ENCODE results near the gene STX11. TPM values are rescaled to one million over a fixed set of nuclear protein-coding genes. Genes with fewer than 3 reads are reported as not detected.

STX11 gene
- total and polyA plus RNA-seq, 10 of the 15 experiments (the other 5 are each of a cell fraction or from before 2014, with no cell fraction given), result 0.66 to 38.1 (median 19.8) TPM

DNA sequence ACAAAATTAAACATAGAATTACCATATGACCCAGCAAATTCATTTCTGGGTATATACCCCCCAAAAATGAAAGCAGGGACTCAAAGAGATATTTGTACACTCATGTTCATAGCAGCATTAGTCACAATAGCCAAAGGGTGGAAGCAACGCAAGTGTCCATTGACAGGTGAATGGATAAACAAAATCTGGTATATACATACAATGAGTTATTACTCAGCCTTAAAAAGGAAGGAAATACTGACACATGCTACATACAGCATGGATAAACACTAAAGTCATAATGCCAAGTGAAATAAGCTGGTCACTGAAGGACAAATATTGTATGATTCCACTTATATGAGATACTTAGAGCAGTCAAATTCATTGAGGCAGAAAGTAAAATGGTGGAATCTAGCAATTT is 5.3 kb upstream of the STX11 start:
- in situ Hi-C loops (cut with MboI), result no loop called here
- RAD21 ChIA-PET (ENCODE audit: unreplicated experiment), result interaction anchor here (2.2 to 2.3 kb wide), 2 partner anchors 21 to 40 kb away, joined by 6 to 8 read pairs; no protein-coding TSS in a partner anchor
- Histone ChIP-seq H3K9ac (ENCODE audit: control insufficient read depth, insufficient read depth, low read length) (no peak overlapping the region), H3K4me1 (ENCODE audit: control insufficient read depth, insufficient read depth, low read length) (peaks cover 14% of the 10 kb centered on the region), H2AFZ (ENCODE audit: control insufficient read depth, low read depth, low read length) (no peak overlapping the region), H4K20me1 (ENCODE audit: control insufficient read depth, insufficient read depth) (no peaks in the 10 kb centered on the region), H3K9me3 (replicated peaks; ENCODE audit: control insufficient read depth, insufficient read depth, low read length) (no peaks in the 10 kb centered on the region), H3K79me2 (ENCODE audit: control insufficient read depth, insufficient read depth, low read length) (no peaks in the 10 kb centered on the region), H3K27me3 (replicated peaks in 1 of 2; ENCODE audit: control insufficient read depth in 2 of 2, insufficient read depth in 2 of 2, low read length in 1 of 2) (no peaks in the 10 kb centered on the region), H3K4me3 (no peak overlapping the region), H3K27ac (ENCODE audit: control insufficient read depth, insufficient read depth) (no peak overlapping the region), H3K36me3 (ENCODE audit: control insufficient read depth in 2 of 2, insufficient read depth in 2 of 2, low read length in 1 of 2) (no peaks in the 10 kb centered on the region), H3K4me2 (ENCODE audit: control insufficient read depth, insufficient read depth) (no peak overlapping the region)
- 92% methylated on average over 1 of the region's 1 CpG for WGBS (ENCODE audit: insufficient coverage, insufficient replicate concordance, low lambda C conversion rate, missing lambda C conversion rate)
- no peak for FAIRE-seq
- TF ChIP-seq SMC3 (IDR thresholded peaks at IDR 0.05; ENCODE audit: borderline replicate concordance, low read length) (no peak), ZBED1 (IDR thresholded peaks at IDR 0.05; ENCODE audit: borderline replicate concordance) (no peak), EGR1 (IDR thresholded peaks at IDR 0.05; ENCODE audit: borderline replicate concordance in 1 of 2, low read depth in 2 of 2, low read length in 2 of 2) (no peak), SUPT20H (IDR thresholded peaks at IDR 0.05; ENCODE audit: borderline replicate concordance, control insufficient read depth, low read depth, low read length) (no peak), POLR2A (IDR thresholded peaks at IDR 0.05; ENCODE audit: low read depth, low read length) (no peak)
- TF ChIP-seq, protein P1, sequence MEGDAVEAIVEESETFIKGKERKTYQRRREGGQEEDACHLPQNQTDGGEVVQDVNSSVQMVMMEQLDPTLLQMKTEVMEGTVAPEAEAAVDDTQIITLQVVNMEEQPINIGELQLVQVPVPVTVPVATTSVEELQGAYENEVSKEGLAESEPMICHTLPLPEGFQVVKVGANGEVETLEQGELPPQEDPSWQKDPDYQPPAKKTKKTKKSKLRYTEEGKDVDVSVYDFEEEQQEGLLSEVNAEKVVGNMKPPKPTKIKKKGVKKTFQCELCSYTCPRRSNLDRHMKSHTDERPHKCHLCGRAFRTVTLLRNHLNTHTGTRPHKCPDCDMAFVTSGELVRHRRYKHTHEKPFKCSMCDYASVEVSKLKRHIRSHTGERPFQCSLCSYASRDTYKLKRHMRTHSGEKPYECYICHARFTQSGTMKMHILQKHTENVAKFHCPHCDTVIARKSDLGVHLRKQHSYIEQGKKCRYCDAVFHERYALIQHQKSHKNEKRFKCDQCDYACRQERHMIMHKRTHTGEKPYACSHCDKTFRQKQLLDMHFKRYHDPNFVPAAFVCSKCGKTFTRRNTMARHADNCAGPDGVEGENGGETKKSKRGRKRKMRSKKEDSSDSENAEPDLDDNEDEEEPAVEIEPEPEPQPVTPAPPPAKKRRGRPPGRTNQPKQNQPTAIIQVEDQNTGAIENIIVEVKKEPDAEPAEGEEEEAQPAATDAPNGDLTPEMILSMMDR (IDR thresholded peaks at IDR 0.05 in 2 of 3, conservative IDR thresholded peaks at IDR 0.05 in 1 of 3; ENCODE audit: control insufficient read depth in 2 of 3, extremely low read depth in 1 of 3, insufficient read depth in 1 of 3, low read depth in 3 of 3, low read length in 3 of 3), result no peak
- TF ChIP-seq, protein P2, sequence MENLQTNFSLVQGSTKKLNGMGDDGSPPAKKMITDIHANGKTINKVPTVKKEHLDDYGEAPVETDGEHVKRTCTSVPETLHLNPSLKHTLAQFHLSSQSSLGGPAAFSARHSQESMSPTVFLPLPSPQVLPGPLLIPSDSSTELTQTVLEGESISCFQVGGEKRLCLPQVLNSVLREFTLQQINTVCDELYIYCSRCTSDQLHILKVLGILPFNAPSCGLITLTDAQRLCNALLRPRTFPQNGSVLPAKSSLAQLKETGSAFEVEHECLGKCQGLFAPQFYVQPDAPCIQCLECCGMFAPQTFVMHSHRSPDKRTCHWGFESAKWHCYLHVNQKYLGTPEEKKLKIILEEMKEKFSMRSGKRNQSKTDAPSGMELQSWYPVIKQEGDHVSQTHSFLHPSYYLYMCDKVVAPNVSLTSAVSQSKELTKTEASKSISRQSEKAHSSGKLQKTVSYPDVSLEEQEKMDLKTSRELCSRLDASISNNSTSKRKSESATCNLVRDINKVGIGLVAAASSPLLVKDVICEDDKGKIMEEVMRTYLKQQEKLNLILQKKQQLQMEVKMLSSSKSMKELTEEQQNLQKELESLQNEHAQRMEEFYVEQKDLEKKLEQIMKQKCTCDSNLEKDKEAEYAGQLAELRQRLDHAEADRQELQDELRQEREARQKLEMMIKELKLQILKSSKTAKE (IDR thresholded peaks at IDR 0.05; ENCODE audit: low read depth, poor library complexity, severe bottlenecking), result no peak
- SMC1A ChIA-PET (ENCODE audit: uncharacterized antibody, unreplicated experiment), result no interaction called here
- CTCF ChIA-PET, result no interaction called here
- no peak for ATAC-seq
- POLR2A ChIA-PET, result no interaction called here
- BruUV-seq (replicated peaks), result no TSS peak
- intact Hi-C loops (cut with micrococcal nuclease; ENCODE audit: unreplicated experiment), result no loop called here
- no peak for DNase-seq (ENCODE audit: low read depth, low spot score)

Data from GM12878 (cell line).